Amygdala (tissue), 56 donors: ENCODE results near the gene SH3D19.
"Not testable (repeated sequence)": the region's sequence is repeated elsewhere in the genome, so short reads cannot be mapped to it uniquely, and the experiment has no call there.

Experiments used
- DNase-seq, 56 donors: peaks; one replicate each; lab custom pipeline; 2025; lab: John Stamatoyannopoulos, UW

The SH3D19 gene

GRCh38 chr4:151166636-151167035 is 158.8 kb downstream of the SH3D19 start:
- DNase-seq, result peak in 1 of 56 donors; percentile 1

DNA sequence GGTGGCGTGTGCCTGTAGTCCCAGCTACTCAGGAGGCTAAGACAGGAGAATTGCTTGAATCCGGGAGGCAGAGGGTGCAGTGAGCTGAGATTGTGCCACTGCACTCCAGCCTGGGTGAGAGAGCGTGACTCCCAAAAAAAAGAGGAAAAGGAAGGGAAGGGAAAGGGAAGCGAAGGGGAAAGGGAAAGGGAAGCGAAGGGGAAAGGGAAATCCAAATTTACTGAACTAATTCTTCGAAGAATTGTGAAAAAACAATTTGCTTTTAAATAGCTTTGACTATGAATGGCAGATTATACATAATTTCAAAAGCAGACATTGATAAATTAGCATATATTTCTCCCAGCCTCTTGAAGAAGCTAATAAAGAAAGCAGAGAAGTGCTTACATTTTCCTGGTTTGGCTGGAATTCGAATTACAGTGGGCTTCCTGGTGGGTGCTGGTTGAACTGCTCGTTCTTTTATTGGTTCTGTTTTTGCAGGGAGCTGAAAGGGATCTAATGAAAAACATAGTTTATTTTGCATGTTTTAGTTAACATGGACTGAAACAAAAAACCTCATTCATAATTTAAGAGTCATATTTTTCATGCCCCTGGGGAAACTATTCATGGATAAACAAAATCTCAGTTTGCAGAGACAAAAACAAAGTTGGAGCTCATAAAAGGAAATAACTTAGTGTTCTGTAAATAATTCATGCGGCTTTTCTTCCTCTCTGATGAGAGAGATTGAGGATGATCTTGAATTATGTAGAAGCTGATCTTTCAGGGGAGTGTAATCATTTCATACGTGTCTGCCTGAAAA is 160.0 kb downstream of the SH3D19 start:
- DNase-seq, result no peak

DNA sequence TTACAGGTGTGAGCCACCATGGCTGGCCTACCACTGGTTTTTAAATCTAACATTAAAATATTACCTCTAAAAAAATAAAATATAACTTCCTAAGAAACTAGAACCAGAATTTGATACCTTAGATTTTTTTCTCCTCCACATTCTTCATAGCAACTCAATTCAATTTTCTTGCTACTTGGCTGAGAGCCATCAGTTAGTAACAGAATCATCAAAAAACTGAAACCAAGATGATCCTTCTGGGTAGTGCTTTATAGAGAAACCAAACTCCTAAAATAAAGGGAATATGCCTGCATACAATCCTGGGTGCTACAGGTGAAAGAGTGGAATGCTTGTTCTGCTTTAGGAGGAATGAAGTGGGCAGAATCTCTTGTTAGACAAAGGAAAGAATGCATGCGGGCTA is 161.6 kb downstream of the SH3D19 start:
- DNase-seq, result no peak

DNA sequence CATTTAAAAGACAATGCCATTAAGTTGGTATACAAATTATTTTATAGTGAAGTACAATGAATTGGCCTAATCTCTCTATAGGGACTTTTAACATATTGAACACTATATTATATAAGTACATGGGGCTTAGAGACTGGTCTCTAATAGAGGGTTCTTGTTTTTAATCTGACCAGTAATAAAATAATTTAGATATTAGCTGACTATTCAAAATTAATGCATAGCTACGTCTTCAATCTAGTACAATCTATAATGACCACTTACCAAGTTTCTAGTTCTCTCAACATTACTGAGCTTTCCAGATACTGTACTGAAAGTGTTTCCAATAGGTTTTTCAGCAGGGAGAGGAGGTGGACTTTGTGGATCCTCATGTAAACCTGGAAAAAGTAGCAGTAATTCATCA is 166.4 kb downstream of the SH3D19 start:
- no peak for DNase-seq

DNA sequence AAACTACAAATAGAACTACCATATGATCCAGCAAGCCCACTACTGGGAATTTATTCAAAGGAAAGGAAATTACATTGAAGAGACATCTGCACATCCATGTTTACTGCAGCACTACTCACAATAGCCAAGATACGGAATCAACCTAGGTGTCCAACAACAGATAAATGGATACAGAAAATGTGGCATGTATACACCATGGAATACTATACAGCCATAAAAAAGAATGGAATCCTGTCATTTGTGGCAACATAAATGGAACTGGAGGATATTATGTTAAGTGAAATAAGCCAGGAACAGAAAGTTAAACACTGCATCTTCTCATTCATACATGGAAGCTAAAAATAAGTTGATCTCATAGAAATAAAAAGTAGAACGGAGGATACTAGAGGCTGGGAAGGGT is 167.9 kb downstream of the SH3D19 start:
- no peak for DNase-seq

DNA sequence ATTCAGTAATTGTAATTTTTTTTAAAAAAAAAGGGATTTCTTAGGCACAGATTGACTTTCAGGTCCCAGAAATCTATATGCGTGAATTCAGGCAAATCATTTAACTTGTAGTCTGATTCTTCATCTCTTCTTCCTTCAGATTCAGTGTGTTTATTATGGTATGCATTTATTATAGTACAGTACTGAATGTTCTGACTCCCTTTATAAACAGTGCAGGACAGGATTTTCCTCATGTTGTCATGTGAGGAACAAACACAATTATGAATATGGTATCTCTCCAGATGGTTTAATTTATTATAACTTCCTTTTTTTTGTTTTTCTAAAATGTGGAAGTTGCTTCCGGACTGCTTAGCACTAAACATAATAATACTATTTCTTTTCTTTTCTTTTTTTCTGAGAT is 171.8 kb downstream of the SH3D19 start:
- no peak for DNase-seq

DNA sequence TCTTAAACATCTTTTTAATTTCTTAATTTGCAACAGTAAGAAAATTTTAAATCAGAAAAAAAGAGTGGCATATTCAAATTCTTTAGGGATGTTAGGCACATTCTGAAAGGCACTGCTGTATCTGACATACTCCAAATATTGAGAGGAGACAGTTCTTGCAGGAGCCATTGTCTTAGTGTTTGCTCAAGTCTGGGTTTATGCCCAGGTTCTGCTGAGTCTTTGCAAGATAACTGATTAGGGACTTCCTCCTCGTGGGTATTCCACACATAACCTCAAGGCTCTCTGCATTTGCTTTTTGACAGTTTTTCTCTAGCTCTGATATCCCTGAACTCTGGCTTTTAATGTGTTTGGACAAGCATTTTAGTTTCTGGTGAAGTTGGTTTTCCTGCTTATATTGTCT is 173.4 kb downstream of the SH3D19 start:
- no peak for DNase-seq

DNA sequence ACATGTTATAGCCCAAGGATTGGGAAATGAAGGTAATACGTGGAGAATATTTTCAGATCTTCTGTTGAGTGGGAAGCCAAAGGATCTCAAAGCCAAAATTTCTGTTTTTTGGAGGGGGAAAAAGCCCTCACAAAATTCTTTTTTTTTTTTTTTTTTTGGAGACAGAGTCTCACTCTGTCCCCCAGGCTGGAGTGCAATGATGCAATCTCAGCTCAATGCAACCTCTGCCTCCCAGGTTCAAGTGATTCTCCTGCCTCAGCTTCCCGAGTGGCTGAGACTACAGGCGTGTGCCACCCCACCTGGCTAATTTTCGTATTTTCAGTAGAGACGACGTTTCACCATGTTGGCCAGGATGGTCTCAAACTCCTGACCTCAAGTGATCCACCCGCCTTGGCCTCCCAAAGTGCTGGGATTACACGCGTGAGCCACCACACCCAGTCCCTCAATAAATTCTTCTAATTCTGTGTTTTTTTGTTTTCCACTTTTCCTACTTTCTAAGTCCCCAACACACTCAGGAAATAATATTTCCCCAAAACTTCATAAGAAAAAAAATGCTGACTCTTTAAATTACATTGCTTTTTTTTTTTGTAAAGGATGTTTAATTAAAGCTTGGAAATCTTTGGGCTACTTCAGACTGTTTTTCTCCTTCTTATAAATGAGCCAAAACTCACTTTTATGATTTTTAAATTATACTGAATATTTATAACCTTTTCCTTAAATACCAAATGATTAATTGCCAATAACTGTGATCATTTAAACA is 174.4 kb downstream of the SH3D19 start:
- DNase-seq, result no peak

GRCh38 chr4:151148261-151148660 is 177.1 kb downstream of the SH3D19 start:
- DNase-seq, result no peak

DNA sequence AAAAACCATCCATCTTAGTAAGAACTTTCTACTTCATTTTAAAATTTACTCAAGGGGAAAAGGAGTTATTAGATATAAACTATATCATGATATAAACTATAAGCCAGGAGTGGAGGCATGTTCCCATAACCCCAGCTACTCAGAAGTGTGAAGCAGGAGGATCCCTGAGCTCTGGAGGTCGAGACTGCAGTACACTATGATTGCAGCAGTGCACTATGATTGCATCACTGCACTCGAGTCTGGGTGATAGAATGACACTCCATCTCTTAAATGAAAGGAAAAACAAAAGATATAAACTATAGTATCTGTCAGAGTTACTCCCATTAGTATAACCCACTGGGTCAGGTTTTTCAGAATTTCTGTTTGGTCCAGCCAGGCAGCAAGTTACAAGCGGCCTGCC is 178.4 kb downstream of the SH3D19 start:
- no peak for DNase-seq

GRCh38 chr4:151144329-151145072 is 180.9 kb downstream of the SH3D19 start:
- no peak for DNase-seq

DNA sequence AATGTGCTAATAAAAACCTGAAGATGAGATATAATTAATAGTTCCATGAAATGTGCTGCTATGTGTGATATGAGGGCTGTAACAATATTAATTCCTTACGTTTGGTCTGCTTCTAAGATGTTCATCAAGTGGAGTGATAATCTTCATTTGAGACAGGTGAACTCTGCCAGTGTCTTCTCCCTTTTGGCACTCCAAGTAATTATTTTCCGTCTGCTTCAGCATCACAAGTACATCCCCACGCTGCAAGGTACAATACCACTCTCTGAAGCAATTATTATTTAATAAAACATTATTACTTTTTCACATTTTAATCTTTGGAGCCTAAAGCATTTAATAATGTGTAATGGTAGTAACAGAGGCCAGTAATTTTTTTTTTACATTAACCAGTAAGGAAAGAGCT is 181.6 kb downstream of the SH3D19 start:
- no peak for DNase-seq

GRCh38 chr4:151143162-151143561 is 182.2 kb downstream of the SH3D19 start:
- DNase-seq, result peak in 3 of 56 donors; percentile 0 to 9 (median 3)

DNA sequence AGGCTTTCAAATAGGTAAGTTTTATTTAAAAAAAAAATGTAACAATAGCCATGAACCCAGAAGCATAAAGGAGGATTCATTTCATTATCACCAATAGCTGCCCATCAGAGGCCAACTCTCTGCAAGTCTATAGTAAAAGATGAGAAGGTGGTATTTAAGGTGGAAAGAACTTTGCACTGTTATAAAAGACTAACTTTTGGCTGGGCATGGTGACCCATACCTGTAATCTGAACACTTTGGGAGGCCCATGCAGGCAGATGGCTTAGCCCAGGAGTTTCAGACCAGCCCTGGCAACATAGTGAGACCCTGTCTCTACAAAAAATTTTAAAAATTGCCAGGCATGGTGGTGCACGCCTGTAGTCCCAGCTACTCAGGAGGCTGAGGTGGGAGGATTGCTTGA is 182.6 kb downstream of the SH3D19 start:
- DNase-seq, result no peak

DNA sequence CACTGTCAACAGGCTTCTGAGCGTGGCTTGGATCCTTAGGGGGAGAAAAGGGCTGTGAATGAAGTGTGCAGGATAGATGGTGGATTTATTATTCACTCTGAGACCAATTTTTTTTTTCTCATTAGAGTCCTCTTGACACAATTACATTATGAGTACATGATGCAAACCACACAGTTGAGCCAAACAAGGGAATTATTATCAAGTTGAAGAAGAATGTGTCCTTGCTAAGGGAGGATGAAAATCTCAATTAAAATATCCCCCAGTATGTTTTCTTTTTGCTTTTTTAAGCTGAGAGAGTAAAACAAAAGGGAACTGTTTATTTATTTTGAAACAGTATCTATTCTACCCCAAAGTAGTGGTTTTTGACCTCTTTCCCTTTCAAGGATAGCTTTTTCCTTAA is 185.6 kb downstream of the SH3D19 start:
- no peak for DNase-seq

DNA sequence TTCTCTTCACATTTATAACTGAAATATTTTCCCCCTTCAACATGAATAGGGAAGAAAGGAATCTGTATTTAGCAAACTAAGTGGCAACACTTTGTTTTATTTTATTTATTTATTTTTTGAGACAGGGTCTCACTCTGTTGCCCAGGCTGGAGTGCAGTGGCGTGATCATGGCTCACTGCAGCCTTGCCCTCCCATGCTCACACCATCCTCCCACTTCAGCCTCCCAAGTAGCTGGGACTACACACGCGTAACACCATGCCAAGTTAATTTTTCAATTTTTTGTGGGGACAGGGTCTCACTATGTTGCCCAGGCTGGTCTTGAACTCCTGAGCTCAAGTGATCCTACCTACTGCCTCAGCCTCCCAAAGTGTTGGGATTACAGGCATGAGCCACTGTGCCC is 189.4 kb downstream of the SH3D19 start:
- not testable (repeated sequence) for DNase-seq

DNA sequence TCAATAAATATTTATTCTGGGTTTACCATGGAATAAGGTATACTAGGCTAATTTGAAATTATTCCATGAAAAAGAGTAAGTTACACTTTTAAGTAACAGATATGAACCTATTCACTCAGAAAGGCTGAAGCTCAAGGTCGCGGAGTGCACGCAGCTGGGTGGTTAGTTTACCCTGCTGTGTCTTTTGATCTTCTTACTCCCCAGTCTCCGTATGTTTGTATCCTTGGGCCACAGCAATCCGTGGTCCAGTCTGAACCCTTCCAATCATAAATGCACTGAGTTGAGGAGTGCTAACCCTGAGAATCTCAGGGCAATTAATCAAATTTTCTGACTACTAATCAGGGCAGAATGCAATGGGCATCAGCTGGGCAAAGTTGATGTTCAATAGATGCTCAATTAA is 192.1 kb downstream of the SH3D19 start:
- no peak for DNase-seq

DNA sequence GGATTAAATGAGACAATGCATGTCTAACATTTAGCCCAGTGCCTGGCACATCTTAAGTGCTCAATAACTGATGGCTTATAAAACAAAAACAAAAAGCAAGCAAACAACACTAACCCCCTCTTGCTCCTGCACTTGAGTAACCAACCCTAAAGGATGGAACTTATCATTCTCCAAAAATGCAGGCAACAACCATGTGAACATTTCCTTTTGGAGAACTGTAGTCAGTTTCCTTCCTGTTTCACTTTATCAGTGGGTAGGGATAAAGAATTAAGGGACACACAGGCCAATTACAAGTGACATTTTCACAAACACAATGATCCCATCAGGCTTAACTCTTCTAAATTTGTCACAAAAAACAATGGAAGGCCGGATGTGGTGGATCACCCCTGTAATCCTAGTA is 195.6 kb downstream of the SH3D19 start:
- no peak for DNase-seq

GRCh38 chr4:151117371-151117962 is 207.9 kb downstream of the SH3D19 start:
- peak in 34 of 56 donors; percentile 1 to 80 (median 14) for DNase-seq

GRCh38 chr4:151114986-151115385 is 210.4 kb downstream of the SH3D19 start:
- DNase-seq, result no peak

DNA sequence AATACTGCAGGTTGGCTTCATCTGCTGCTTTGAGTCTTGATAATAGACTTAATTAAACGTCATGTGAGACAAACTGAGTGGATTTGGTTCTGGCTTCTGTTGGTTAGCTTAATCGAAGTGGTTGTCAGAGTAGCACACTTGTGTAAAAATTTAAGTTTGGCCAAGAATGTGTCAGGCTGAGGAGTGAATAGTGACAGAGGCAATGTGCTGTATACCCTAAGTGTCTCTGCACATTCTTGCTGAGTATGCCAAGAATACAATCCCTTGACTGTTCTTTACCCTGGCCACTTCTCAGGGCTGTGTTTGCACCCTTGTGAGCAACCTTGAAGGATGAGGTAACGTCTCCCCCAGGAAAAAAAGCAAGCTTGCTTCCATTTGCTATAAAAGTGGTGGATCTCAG is 211.1 kb downstream of the SH3D19 start:
- DNase-seq, result no peak
